Inflammatory macrophage (primary cell): ENCODE measurements around the gene TAS2R3.

Experiments
- DNase-seq, 2 donors: peaks; one replicate each; pipeline ENCODE4 v3.0.0-alpha.2; 2020 to 2022

Gene TAS2R3

GRCh38 chr7:141785706-141786552 is 22.0 kb downstream of the TAS2R3 start:
- peak; percentile 48 to 55 for DNase-seq

GRCh38 chr7:141788296-141788695 is 24.4 kb downstream of the TAS2R3 start:
- no peak for DNase-seq

GRCh38 chr7:141789917-141790316 is 26.0 kb downstream of the TAS2R3 start, which contains the start of gene TAS2R5:
TSS of gene TAS2R5 (plus strand) at chr7:141790217. CDS start at chr7:141790362, 145 bp downstream.
- DNase-seq, result no peak

GRCh38 chr7:141792526-141792925 is 28.6 kb downstream of the TAS2R3 start:
- DNase-seq, result no peak
